Activated gamma-delta T cell (primary cell): Measurements from ENCODE around the gene TNFAIP2.
"Not testable (repeated sequence)": the region's sequence is repeated elsewhere in the genome, so short reads cannot be mapped to it uniquely, and the experiment has no call there.

ENCODE experiments used
- DNase-seq: peaks from one replicate; lab custom pipeline; 2025; lab: John Stamatoyannopoulos, UW

TNFAIP2 gene

DNA sequence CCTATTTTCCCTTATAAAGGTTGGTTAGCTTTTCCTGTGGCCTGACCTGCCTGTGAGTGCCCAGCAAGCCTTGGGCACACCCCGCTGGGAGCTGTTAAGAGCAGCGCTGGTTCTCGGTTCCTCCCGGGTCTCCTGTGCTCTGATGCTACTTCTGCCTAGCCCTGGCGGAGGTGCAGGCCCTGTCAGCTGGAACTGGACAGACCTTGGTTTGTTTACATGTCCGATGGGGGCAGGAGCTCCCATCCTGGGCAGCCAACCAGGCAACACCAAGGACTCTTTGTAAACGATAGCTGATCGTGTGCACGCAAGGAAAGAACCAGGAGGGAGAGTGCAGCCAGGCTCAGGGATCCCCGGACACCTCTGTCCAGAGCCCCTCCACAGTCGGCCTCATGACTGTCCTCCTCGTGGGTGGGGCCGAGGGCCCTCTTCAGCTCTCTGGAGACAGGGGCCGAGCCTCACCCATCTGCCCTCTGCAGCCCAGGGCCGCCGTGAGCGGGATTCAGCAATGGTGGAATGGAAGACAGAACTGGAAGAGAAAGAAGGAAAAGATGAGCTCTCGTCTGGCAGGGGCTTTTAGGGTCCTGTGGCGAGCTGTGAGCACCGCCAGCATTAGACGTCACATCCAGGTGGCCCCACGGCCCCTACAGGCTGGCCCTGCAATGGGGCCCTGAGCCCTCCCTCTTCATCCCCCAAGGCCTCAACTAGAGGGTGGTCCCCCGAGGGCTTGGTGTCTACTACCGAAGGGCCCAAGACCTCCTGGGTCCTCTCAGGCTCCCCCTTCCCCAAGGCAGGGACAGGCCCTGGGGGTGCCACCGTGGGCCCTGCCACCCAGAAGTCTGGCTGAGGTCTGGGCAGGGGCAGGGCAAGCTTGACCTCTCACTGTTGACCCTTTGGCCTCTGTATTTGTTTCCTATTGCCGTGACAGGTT lies 12.3 kb downstream of the TNFAIP2 start:
- DNase-seq: no peak

DNA sequence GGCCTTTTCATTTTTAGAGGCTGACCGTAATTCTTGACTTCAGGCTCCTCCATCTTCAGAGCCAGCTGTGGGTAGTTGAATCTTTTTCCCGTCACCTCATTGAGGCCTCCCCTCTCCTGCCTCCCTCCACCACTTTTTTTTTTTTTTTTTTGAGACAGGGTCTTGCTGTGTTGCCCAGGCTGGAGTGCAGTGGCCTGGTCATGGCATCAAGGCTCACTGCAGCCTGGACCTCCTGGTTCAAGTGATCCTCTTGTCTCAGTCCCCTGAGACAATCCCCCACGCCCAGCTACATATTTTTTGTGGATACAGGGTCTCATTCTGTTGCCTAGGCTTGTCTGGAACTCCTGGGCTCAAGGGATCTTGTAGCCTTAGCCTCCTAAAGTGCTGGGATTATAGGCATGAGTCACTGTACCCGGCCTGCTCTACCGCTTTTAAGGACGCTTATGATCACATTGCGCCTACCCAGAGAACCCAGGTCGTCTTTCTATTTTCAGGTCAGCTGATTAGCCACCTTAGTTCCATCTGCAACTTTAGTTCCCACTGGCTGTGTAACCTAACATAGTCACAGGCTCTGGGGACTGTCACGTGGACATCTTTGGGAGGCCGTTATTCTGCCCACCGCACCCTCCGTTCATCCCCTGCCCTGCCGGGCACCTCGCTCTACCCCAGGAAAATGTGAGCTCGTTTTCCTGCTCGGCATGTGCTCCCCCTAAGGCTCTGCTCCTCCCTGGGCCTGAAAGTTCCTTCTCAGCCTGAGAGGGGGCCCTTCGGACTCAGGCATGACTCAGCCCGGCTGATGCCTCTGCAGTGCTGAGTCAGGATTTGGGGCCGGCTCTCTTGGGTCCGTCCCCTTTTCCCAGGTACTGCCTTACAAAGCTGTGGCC lies 13.4 kb downstream of the TNFAIP2 start:
- DNase-seq: no peak

DNA sequence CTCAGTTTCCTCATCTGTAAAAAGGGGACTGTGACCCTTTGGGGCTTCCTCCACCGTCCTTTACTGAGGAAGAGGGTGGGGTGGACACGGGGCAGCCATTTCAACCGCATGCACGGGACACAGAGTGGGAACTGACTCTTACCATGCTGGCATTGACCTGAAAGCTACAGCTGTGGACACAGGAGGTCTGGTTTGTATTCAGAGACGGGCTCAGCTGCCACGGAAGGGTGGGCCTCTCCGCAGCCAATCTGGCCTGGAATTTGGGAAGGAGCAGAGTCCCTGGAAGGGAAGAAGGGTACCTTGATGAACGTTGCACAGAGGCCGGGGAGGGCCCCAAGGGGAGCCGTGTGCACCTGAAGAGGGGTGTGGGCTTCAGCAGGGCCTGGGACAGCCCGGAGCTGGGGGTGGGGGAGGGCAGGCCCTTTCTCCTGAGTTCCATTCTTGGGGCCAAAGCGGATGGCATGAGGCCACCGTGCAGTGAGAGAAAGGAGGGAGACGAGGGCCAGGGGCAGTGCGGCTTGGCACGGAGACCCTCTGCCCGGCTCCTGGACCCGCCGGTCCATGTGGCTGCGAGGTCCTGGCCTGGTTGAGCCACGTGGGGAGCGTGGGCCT lies 14.5 kb downstream of the TNFAIP2 start:
- DNase-seq: no peak

DNA sequence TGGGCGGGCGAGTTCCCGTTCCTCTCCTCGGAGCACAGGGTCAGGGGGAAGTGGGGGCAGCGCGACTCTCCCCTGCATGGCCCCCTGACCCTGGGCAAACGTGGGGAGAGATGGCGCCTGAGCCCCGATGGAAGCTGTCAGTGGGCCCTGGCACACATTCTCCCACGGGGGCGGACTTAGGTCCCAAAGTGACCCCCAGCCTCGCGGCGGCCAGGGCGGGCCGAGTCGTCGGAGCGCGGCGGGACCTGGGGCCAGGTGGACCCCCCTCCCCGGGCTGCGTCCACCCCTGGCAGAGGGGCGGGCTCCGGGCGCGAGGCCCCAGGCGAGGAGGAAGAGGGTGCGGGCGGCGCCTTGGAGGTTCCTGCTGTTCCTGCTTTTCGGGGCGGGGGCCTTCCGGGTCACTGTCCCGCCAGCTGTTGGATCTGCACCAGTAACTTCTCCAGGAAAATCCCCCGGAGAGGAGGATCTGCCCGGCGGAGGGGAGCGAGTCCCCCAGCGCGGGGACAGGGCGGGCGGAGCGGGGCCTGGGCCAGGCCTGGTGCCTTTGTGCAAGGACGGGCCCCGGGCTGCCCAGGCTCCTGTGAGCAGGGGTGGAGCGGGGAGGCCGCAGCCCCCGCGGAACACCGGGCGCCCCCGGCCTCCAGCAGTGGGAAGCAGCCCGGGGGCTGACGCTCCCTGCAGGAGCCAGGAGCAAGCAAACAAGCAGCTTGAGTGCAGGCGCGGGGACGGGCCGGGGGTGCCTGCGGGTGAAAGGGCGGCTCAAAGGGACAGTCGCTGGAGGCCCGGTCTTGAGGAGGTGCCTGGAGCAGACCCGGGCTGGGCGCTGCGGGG lies 15.3 kb downstream of the TNFAIP2 start:
- no peak for DNase-seq

DNA sequence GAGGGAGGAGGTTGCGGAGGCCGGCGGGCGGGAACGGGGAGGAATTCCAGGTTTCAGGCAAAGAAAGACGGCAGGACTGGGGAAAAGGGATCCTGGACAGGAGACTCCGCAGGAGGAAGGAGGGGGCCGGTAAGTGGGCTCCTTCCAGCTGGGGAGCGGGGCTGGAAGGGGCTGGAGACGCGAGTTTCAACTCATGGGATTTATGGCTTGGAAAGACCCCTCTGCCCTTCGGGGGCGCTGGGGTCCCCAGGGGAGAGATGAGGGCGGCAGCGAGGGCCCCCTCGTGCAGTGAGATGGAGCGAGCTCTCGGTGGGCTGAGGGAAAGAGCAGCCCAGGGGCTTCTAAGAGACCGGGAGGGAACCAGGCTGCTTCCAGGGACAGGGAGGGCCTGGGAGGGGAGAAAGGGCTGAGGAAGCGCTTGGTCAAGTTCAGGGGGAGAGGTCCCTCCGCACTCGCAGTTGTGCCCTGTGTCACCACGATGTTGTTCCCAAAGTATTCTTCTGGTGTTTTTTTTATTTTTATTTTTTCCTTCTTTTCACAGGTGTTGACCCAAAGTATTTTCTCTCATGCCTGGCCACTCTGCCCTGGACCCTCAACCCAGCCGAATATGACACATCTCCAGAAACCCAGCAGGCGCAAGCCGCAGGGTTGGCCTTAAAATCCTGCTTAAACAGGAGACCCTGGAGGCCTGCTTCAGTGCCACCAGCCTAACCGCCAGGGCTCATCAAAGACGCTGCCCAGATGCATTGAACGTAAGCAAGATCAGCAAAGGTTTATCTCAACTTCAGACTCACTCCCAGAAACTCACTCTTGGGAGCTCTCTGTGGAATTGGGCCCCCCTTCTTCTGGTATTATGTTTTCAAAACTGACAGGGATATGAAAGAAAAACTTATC lies 16.1 kb downstream of the TNFAIP2 start:
- DNase-seq: no peak

DNA sequence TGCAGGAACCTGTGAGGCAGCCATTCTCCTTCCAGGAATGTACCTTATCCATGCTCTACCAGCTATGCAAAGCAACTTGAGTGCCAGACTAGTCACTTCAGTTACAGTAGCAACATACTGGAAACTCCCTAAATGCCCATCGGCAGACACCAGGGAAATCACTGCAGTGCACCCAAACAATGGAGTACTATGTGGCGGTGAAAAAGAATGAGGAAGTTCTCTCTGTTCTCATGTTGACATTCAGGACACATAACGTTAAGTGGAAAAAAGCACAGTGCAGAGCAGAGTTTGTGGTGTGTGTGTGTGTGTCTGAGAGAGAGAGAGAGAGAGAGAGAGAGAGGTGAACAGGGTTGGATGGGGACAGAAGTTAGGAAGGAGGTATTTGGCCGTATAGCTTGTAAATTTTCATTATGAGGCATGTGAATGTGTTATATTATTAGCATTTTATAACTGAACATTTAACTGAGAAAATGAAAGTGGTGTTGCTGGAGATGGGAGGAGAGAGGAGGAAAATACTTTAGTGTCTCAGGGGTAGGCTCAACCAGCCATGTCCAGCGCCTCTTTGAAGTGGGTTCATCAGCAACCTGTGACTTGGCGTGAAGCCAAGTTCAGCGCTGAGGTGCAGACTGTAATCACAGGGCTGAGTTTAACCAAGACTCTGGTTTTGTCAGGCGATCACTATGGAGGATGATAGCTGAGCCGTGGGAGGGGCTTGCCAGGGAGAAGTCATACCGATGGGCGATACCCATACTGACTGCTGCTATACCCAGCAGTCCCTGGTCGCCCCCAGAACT lies 17.3 kb downstream of the TNFAIP2 start:
- no peak for DNase-seq

DNA sequence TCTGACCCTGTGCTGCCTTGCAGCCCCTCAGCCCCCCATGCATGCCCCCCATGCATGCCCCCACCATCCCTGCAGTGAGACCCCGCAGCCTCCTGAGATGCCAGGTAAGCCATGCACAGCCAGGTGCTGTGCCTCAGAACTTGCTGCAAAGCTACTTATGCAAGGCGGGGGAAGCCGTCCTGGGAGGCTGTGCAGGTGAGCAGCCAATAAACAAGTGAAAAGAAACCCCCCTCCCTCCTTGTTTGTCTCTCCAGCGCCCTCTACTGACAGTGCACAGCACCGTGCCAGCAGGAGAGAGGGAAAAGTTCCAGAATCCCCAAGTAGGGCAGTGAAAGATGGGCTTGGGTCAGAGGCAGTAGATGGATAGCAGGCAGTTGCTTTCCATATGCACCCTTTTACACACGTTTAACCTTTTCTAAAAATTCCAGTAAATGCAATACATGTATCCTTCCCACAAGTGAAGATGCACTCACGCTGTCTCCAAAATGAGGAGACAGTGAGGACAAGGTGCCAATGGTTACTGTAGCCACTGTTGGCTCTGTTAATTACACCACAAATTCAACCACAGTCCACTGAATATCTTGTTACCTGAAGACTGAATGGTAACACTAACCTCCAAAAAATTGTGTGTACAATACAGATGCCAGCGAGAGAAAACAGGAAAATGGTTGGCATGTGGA lies 18.0 kb downstream of the TNFAIP2 start:
- no peak for DNase-seq

DNA sequence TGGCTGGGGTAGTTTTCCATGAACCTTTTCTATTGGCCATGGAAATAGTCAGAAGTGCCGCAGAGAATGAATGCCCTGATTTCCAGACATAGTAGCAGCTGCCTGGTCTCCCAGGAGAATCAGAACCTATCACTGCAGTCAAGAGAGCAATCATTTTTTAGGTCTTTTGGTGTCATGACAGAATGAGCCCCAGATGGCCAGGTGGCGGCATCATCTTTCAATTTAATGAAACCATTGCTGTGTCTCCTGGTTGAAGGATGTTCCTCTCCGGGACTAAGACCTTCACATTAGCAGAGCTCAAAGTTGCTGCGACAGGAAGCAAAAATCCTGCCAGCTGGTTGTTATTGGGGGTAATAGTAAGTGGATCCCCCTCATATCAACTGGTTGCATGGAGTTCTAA lies 18.8 kb downstream of the TNFAIP2 start:
- DNase-seq: no peak

DNA sequence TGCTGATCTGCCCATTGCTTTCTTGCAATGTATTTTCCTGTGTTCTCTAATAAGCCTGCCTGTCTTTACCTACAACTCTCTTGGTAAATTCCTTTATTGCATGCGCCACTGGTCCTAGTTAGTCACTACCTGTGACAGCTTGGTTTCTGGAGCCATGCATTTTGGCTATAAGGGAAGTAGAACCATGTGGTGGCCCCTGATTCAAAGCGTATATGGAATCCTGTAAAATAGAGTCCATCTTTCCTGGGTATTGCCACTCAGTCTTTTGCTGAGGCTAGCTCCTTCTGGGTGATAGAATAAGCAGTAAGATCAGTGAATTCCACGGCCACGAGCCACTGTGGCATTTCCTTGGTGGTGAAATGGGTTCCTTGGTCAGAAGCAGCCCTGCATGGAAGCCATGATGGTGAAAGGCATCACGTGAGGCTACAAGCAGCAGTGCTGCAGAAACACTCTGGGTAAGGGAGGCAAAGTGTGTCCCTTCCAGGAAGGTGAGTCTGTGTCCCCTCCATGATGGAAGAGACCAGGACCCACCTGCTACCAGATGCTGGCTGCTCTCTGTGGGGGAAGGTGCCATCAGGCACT lies 19.6 kb downstream of the TNFAIP2 start:
- DNase-seq: no peak

DNA sequence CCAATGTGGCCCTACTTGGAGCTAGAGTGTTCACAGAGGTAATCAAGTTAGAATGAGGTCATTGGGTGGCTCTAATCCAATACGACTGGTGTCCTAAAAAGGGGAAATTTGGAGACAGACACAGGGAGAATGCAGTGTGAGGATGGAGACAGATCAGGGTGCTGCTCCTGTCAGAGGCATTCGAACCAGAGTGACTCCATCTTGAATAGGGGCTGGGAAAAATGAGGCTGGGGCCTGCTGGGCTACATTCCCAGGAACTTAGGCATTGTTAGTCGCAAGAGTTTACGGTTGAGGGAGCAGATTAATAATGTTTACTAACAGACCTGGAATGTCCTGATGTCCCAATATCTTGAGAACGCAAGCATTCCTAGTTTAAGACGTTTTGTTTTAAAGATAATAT lies 20.2 kb downstream of the TNFAIP2 start:
- DNase-seq: no peak

DNA sequence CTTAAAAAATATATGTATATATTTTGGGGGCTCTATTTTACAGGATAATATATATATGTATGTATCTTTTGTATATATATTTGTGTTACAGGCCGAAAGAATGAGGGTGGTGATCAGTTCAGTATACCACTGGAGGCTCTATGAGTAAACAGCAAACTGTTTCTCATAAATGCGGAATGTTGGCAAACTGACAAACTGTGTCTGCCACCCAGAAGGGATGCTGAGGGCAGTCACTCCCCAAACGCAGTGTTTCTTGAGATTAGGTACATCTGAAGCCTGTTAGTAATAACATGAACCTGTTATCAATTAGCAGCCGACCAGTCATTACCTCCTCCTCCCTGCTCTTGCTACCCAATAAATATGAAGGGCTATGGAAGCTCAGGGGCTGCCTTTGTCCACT lies 20.8 kb downstream of the TNFAIP2 start:
- DNase-seq: no peak

DNA sequence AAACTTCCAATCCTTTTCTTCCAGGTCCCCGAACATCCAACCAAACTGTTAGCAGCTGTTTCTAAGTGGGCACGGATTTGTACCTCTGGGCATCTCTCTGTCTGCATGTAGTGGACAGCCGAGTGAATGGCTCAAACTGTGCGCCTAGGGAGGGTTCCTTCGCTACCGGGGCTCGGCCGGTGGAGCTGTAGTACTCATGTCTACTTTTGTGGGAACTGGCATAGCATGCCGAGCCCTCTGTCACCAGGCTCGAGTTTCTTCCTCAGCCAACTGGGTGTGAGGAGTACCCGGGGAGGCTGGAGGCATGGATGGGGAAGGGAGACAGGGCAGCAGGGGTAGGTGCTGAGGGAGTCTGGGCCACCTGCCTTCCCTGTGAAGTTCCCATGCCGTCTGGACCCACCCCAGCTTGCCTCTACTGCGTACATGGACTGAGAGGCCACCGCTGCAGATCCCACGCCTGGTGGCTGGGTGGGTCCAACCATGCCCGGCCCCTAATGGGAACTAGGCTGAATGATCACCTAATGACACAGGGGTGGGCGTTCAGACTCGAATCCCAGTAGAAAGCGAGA lies 23.0 kb downstream of the TNFAIP2 start:
- DNase-seq: no peak

DNA sequence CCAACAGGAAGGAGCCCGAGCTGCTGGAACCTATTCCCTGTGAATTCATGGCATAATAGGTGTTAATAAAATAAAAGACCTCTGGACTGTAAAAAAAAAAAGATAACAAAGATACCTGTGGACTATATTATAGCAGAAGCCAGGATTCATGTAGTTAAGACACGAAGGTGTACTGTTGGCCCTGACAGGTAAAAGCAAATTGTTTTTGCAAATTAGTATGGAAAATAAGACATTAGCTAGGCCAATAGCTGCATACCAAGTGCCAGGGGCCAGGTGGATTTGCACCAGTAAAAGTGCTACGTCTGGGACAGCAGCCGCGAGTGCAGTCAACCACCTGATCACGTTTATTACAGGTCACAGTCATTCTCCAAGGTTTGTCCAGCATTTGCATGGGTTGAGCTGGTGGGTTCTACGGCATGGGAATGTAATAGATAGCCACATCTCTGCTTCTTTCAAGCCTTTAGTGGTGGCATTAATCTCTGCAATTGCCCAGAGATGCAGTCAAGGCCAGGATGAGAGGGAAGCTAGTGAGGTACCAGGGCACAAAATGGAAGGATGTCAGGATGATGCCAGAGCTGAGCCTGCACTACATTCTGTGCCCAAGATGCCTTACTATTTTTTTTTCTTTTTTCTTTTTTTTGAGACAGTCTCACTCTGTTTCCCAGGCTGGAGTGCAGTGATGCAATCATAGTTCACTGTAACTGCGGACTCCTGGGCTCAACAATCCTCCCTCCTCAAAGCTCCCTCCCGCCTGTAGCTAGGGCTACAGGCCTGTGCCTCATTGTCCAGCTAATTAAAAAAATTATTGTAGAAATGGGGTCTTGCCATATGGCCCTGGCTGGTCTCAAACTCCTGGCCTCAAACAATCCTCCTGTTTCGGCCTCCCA lies 26.3 kb downstream of the TNFAIP2 start:
- no peak for DNase-seq

DNA sequence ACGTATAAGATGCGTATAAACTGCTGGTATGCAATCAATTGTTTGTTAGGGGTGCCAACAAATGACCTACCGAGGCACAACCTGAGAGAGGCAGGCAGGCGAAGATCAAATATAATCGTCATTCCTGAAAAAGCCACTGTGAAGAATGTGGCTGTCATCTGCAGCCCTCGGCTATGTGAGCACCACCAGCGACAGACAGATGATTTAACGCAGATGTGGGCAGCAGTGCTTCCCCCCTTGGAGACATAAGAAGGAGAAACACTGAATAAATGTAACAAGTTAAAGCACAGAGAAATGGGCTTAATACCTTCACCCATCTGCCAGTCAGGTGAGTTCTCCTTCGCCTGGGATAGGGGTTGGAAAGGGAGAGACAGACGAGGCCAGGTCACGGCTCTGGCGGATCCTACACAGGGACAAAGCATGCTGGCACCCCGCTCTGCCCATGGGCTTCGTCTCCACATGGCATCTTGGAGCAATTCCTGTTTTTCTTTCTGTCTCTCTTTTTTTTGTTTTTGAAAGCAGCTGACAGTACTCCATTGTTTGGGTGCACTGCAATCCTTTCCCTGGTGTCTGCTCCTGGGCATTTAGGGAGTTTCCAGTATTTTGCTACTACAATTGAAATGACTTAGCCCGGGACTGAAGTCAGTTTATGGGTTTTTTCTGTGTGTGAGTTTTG lies 28.1 kb downstream of the TNFAIP2 start:
- DNase-seq: no peak

DNA sequence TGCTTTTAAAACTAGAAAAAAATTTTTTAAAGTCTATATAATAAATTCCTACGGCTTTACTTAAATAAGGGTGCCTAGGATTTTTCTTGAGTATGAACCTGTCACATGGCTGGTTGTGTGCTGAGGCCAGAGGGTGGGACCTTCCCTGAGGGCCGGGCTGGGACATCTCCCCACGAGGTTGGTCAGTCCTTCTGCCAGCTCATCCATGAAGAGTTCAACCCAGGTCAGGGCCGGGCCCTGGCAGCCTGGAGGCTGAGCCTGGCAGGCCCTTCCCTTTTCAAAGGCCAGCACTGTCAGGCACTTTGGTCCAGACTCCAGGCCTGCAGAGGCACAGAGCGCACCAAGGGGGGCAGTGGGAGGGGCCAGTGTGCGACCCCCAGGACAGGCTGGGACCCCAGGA lies 31.7 kb downstream of the TNFAIP2 start:
- no peak for DNase-seq

DNA sequence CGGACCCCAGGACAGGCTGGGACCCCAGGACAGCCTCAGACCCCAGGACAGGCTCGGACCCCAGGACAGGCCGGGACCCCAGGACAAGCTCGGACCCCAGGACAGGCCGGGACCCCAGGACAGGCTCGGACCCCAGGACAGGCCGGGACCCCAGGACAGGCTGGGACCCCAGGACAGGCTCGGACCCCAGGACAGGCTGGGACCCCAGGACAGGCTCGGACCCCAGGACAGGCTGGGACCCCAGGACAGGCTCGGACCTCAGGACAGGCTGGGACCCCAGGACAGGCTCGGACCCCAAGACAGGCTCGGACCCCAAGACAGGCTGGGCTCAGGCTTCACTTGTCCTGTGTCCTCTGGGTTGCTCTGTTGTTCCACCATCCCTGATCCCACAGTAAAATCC lies 32.2 kb downstream of the TNFAIP2 start:
- DNase-seq: not testable (repeated sequence)
